ENCODE measurements around the gene SPINK5. TPM values are rescaled to one million over a fixed set of nuclear protein-coding genes. Genes with fewer than 3 reads are reported as not detected.

The SPINK5 gene
- polyA plus RNA-seq, 1 donor (not counting 4 experiments of a cell fraction or from before 2014, with no cell fraction given), result 22.6 TPM

- DNase-seq (ENCODE audit: low read depth, low spot score) (no peak), FAIRE-seq (no peak)
- Histone ChIP-seq H3K4me1 (ENCODE audit: control insufficient read depth, extremely low read depth, insufficient read depth, low read length) (peaks cover 6% of the 10 kb centered on the region), H3K4me2 (ENCODE audit: control insufficient read depth, extremely low read depth, insufficient read depth, low read depth, low read length) (no peak overlapping the region), H4K20me1 (ENCODE audit: control insufficient read depth, extremely low read depth, insufficient read depth, low read length) (no peaks in the 10 kb centered on the region), H3K36me3 (ENCODE audit: control insufficient read depth in 2 of 2, extremely low read depth in 1 of 2, insufficient read depth in 2 of 2, low read length in 2 of 2) (no peaks in the 10 kb centered on the region), H3K79me2 (ENCODE audit: control insufficient read depth, insufficient read depth, low read length) (no peaks in the 10 kb centered on the region), H3K9me3 (ENCODE audit: control insufficient read depth, low read depth, low read length) (no peaks in the 10 kb centered on the region), H3K27me3 (ENCODE audit: control insufficient read depth, extremely low read depth, insufficient read depth, low read length) (no peaks in the 10 kb centered on the region), H3K4me3 (ENCODE audit: control insufficient read depth in 2 of 3, extremely low read depth in 1 of 3, insufficient read depth in 2 of 3, low read depth in 1 of 3, low read length in 3 of 3) (no peak overlapping the region), H3K9ac (ENCODE audit: control insufficient read depth, extremely low read depth, insufficient read depth, low read length) (no peak overlapping the region), H2AFZ (ENCODE audit: control insufficient read depth, low read length) (no peak overlapping the region), H3K9me1 (ENCODE audit: control insufficient read depth, extremely low read depth, insufficient read depth, low read length) (no peaks in the 10 kb centered on the region), H3K27ac (ENCODE audit: control insufficient read depth, insufficient read depth, low read length) (no peak overlapping the region)
- dilution Hi-C loops (cut with MboI; ENCODE audit: extremely low pct_ligation_motif_present, low sequenced_read_pairs), result no loop called here
- TF ChIP-seq, protein P1, sequence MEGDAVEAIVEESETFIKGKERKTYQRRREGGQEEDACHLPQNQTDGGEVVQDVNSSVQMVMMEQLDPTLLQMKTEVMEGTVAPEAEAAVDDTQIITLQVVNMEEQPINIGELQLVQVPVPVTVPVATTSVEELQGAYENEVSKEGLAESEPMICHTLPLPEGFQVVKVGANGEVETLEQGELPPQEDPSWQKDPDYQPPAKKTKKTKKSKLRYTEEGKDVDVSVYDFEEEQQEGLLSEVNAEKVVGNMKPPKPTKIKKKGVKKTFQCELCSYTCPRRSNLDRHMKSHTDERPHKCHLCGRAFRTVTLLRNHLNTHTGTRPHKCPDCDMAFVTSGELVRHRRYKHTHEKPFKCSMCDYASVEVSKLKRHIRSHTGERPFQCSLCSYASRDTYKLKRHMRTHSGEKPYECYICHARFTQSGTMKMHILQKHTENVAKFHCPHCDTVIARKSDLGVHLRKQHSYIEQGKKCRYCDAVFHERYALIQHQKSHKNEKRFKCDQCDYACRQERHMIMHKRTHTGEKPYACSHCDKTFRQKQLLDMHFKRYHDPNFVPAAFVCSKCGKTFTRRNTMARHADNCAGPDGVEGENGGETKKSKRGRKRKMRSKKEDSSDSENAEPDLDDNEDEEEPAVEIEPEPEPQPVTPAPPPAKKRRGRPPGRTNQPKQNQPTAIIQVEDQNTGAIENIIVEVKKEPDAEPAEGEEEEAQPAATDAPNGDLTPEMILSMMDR (optimal IDR thresholded peaks at IDR 0.05 in 1 of 3, IDR thresholded peaks at IDR 0.05 in 1 of 3, conservative IDR thresholded peaks at IDR 0.05 in 1 of 3; ENCODE audit: extremely low read depth in 1 of 3, insufficient read depth in 2 of 3, low read length in 3 of 3), result no peak
- no peak for TF ChIP-seq EZH2 (IDR thresholded peaks at IDR 0.05; ENCODE audit: low read length)
Measured at GRCh38 chr5:148035676-148036075, 28.1 kb upstream of the SPINK5 start.

DNA sequence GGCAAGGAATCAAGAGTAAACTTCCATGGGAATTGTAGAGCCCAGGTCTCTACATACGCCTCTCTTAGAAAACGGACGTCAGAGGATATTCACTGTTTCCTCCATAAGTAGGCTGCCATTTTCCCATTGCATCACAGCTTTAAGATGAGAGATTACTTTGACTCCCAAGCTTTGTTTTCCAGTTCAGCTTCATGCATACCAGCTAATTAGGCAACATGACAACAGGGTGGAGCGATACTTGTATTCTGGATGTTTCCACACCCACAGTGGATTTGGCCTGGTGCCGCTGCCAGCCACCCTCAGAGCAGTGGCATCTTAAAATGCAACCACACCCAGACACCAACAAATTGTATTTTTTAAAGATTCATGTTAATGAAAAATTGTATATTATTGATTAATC lies 20.9 kb upstream of the SPINK5 start:
- dilution Hi-C loops (cut with MboI; ENCODE audit: extremely low pct_ligation_motif_present, low sequenced_read_pairs), result no loop called here
- no peak overlapping the region for H3K27ac ChIP-seq (ENCODE audit: control insufficient read depth, insufficient read depth, low read length)
- DNase-seq (ENCODE audit: low read depth, low spot score) (no peak), FAIRE-seq (no peak)
- no peaks in the 10 kb centered on the region for H3K4me1 ChIP-seq (ENCODE audit: control insufficient read depth, extremely low read depth, insufficient read depth, low read length)
- no peaks in the 10 kb centered on the region for H3K36me3 ChIP-seq (ENCODE audit: control insufficient read depth in 2 of 2, extremely low read depth in 1 of 2, insufficient read depth in 2 of 2, low read length in 2 of 2)
- no peak overlapping the region for H3K9ac ChIP-seq (ENCODE audit: control insufficient read depth, extremely low read depth, insufficient read depth, low read length)
- H3K4me3 ChIP-seq (ENCODE audit: control insufficient read depth in 2 of 3, extremely low read depth in 1 of 3, insufficient read depth in 2 of 3, low read depth in 1 of 3, low read length in 3 of 3), result no peak overlapping the region
- no peak for TF ChIP-seq EZH2 (IDR thresholded peaks at IDR 0.05; ENCODE audit: low read length)
- TF ChIP-seq, protein P1 (optimal IDR thresholded peaks at IDR 0.05 in 1 of 3, IDR thresholded peaks at IDR 0.05 in 1 of 3, conservative IDR thresholded peaks at IDR 0.05 in 1 of 3; ENCODE audit: extremely low read depth in 1 of 3, insufficient read depth in 2 of 3, low read length in 3 of 3), result no peak
- no peaks in the 10 kb centered on the region for H3K9me1 ChIP-seq (ENCODE audit: control insufficient read depth, extremely low read depth, insufficient read depth, low read length)
- H4K20me1 ChIP-seq (ENCODE audit: control insufficient read depth, extremely low read depth, insufficient read depth, low read length), result no peaks in the 10 kb centered on the region
- H3K4me2 ChIP-seq (ENCODE audit: control insufficient read depth, extremely low read depth, insufficient read depth, low read depth, low read length), result no peak overlapping the region
- H3K79me2 ChIP-seq (ENCODE audit: control insufficient read depth, insufficient read depth, low read length), result no peaks in the 10 kb centered on the region
- no peaks in the 10 kb centered on the region for H3K27me3 ChIP-seq (ENCODE audit: control insufficient read depth, extremely low read depth, insufficient read depth, low read length)
- no peak overlapping the region for H2AFZ ChIP-seq (ENCODE audit: control insufficient read depth, low read length)
- no peaks in the 10 kb centered on the region for H3K9me3 ChIP-seq (ENCODE audit: control insufficient read depth, low read depth, low read length)

All from keratinocyte (primary cell).